ENCODE results near the gene HSDL1. TPM values are rescaled to one million over a fixed set of nuclear protein-coding genes. Genes with fewer than 3 reads are reported as not detected.

The HSDL1 gene
- total RNA-seq, 1 donor from 2014 or later = 25.5 TPM

DNA sequence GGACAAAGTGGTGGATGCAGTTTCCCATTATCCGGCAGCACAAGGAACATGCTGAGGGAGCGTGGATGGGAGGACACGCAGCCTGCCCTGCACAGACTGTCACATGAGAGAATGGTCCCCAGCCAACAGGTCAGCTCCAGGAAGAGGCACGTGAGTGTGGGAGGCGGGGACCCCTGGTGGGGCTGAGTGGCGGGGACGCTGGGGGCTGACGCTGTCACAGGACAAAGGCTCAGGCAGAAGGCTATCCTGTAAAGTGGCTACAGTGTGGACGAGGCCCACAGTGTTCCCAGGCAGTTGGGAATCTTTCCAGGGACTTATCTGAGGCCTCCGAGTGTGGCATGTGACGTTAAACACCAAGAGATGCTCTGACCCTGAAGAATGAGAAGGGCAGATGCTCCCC lies 58.6 kb downstream of the HSDL1 start:
- Mint-ChIP-seq H3K27me3 (ENCODE audit: low read depth) (no peaks in the 10 kb centered on the region), H3K4me3 (ENCODE audit: unreplicated experiment) (no peak overlapping the region), H3K9me3 (ENCODE audit: low read depth) (no peaks in the 10 kb centered on the region), H3K36me3 (ENCODE audit: low read depth) (peaks cover 30% of the 10 kb centered on the region), H3K27ac (ENCODE audit: unreplicated experiment) (no peak overlapping the region), H3K4me1 (ENCODE audit: low read depth) (peaks cover 5% of the 10 kb centered on the region)
- TF ChIP-seq, protein P1, sequence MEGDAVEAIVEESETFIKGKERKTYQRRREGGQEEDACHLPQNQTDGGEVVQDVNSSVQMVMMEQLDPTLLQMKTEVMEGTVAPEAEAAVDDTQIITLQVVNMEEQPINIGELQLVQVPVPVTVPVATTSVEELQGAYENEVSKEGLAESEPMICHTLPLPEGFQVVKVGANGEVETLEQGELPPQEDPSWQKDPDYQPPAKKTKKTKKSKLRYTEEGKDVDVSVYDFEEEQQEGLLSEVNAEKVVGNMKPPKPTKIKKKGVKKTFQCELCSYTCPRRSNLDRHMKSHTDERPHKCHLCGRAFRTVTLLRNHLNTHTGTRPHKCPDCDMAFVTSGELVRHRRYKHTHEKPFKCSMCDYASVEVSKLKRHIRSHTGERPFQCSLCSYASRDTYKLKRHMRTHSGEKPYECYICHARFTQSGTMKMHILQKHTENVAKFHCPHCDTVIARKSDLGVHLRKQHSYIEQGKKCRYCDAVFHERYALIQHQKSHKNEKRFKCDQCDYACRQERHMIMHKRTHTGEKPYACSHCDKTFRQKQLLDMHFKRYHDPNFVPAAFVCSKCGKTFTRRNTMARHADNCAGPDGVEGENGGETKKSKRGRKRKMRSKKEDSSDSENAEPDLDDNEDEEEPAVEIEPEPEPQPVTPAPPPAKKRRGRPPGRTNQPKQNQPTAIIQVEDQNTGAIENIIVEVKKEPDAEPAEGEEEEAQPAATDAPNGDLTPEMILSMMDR (IDR thresholded peaks at IDR 0.05) = no peak
- no peak for DNase-seq (ENCODE audit: low spot score)

DNA sequence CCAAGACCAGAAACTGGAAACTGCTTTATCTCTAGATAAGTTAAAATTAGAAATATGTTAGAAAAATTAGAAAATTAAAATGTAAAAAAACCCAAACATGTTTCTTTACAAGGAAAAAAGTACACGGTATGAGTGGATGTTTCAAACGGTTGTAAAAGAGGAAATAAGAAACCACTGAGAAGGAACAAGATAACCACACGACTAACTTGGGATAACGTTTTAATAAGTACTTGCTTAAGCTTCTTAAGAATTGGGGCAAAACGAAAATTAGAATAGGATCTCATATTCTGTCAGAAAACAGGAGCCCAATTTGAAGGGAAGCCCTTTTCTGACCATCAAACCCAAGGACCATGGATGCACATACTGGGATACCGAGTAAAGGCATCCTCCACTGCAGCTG lies 59.2 kb downstream of the HSDL1 start:
- Mint-ChIP-seq H3K27ac (ENCODE audit: unreplicated experiment) (no peak overlapping the region), H3K9me3 (ENCODE audit: low read depth) (no peaks in the 10 kb centered on the region), H3K4me1 (ENCODE audit: low read depth) (peaks cover 9% of the 10 kb centered on the region), H3K36me3 (ENCODE audit: low read depth) (peaks cover 31% of the 10 kb centered on the region), H3K27me3 (ENCODE audit: low read depth) (no peaks in the 10 kb centered on the region), H3K4me3 (ENCODE audit: unreplicated experiment) (no peak overlapping the region)
- TF ChIP-seq, protein P1 (IDR thresholded peaks at IDR 0.05) = no peak
- no peak for DNase-seq (ENCODE audit: low spot score)

DNA sequence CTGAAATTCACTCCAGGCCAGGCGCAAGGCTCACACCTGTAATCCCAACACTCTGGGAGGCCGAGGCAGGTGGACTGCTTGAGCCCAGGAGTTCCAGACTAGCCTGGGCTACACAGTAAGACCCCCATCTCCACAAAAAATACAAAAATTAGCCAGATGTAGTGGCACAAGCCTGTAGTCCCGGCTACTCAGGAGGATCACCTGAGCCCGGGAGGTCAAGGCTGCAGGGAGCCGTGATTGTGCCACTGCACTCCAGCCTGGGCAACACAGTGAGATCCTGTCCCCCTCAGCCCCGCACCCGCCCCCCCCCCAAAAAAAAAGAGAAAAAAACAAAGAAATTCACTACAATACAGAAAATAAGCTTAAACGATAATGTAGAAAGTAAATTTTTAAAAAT lies 59.7 kb downstream of the HSDL1 start:
- peaks cover 12% of the 10 kb centered on the region for H3K4me1 Mint-ChIP-seq (ENCODE audit: low read depth)
- peaks cover 30% of the 10 kb centered on the region for H3K36me3 Mint-ChIP-seq (ENCODE audit: low read depth)
- TF ChIP-seq, protein P1 (IDR thresholded peaks at IDR 0.05) = no peak
- H3K4me3 Mint-ChIP-seq (ENCODE audit: unreplicated experiment) = no peak overlapping the region
- no peak overlapping the region for H3K27ac Mint-ChIP-seq (ENCODE audit: unreplicated experiment)
- no peaks in the 10 kb centered on the region for H3K9me3 Mint-ChIP-seq (ENCODE audit: low read depth)
- H3K27me3 Mint-ChIP-seq (ENCODE audit: low read depth) = no peaks in the 10 kb centered on the region
- no peak for DNase-seq (ENCODE audit: low spot score)

DNA sequence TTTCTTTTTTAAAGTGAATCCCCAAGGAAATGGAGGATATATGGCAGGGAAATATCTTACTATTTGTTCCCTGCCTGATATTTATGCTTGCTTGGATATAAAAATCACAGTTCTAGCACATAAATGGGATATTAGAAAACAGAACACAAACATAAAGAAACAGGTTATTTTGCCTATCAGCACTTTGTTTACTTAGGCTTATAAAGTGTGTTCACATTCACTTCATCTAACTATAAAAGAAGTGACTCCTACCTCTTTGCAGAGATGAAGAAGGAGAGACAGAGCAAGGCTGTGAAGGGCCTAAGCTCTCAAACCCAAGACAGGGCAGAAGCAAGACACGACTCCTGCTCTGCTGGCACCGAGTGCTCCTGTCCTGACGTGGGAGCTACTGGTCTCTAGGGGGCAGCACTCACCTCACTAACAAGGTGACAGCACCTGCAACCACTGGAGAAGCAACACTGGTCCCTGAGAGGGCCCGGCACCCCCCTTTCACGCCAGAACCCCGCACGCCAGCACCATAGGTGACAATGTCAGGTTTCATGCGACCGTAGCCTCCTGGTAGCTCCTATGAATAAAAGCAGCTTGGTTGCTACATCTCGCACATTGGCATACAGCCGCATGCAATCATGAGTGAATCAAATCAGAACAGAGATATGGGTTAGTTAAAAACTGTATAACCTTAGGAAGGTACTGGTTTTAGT lies 60.3 kb downstream of the HSDL1 start:
- Mint-ChIP-seq H3K9me3 (ENCODE audit: low read depth) (no peaks in the 10 kb centered on the region), H3K4me3 (ENCODE audit: unreplicated experiment) (no peak overlapping the region), H3K4me1 (ENCODE audit: low read depth) (peaks cover 16% of the 10 kb centered on the region), H3K36me3 (ENCODE audit: low read depth) (peaks cover 34% of the 10 kb centered on the region), H3K27ac (ENCODE audit: unreplicated experiment) (no peak overlapping the region), H3K27me3 (ENCODE audit: low read depth) (no peaks in the 10 kb centered on the region)
- no peak for DNase-seq (ENCODE audit: low spot score)
- TF ChIP-seq, protein P1 (IDR thresholded peaks at IDR 0.05) = peak; percentile 83

DNA sequence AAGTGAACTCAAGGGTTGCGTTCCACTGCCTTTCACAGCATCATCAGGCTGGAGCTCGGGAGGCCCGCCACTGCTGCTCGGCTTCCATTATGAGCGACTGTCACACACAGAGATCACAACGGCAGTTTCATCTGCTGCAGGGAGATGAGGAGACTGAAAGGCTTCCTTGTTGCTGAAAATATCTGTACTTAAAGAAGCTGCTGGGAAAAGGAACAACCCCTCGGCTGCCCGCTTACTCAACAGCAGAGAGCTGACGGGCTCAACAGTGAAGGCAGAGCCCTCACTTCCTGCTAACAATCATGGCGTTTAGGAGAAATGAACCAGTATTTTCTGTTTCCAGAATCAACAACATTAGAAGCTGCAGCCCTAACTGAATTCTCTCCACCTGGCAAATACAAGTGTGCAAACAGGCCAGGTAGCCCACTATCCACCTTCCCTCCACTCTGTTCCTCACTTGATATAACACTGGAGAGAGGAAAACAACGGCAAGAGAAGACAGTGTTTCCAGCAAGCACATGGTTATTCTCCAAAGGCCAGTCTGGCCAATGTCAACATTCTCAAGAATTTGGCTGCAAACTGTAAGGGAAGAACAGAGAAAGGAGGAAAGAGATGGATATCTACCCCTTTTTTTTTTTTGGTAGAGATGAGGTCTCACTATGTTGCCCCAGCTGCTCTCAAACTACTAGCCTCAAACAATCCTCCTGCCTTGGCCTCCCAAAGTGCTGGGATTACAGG lies 62.0 kb downstream of the HSDL1 start:
- DNase-seq (ENCODE audit: low spot score) = no peak
- H3K4me1 Mint-ChIP-seq (ENCODE audit: low read depth) = peaks cover 16% of the 10 kb centered on the region

More for the DNA sequence above, 62.0 kb downstream of the HSDL1 start:
- Mint-ChIP-seq H3K27ac (ENCODE audit: unreplicated experiment) (no peak overlapping the region), H3K4me3 (ENCODE audit: unreplicated experiment) (no peak overlapping the region), H3K36me3 (ENCODE audit: low read depth) (peaks cover 32% of the 10 kb centered on the region), H3K27me3 (ENCODE audit: low read depth) (no peaks in the 10 kb centered on the region), H3K9me3 (ENCODE audit: low read depth) (no peaks in the 10 kb centered on the region)
- TF ChIP-seq, protein P1 (IDR thresholded peaks at IDR 0.05) = no peak

Measured in chondrocyte (in vitro differentiated cells).